ENCODE data around the gene SMYD3. TPM values are rescaled to one million over a fixed set of nuclear protein-coding genes. Genes with fewer than 3 reads are reported as not detected.
A peak's percentile ranks its signal among the peaks of the same experiment; 100 is the strongest.

Gene SMYD3
- total and polyA plus RNA-seq, 10 of the 15 experiments (the other 5 are each of a cell fraction or from before 2014, with no cell fraction given), result 18.3 to 54.0 (median 24.8) TPM

- no peaks in the 10 kb centered on the region for H3K36me3 ChIP-seq (ENCODE audit: control insufficient read depth in 2 of 2, insufficient read depth in 2 of 2, low read length in 1 of 2)
- RAD21 ChIA-PET (ENCODE audit: unreplicated experiment), result no interaction called here
- H3K9ac ChIP-seq (ENCODE audit: control insufficient read depth, insufficient read depth, low read length), result no peak overlapping the region
- H3K27ac ChIP-seq (ENCODE audit: control insufficient read depth, insufficient read depth), result no peak overlapping the region
- H3K79me2 ChIP-seq (ENCODE audit: control insufficient read depth, insufficient read depth, low read length), result no peaks in the 10 kb centered on the region
- no peak overlapping the region for H3K4me2 ChIP-seq (ENCODE audit: control insufficient read depth, insufficient read depth)
- FAIRE-seq, result no peak
- CTCF ChIA-PET, result no interaction called here
- no peaks in the 10 kb centered on the region for H3K27me3 ChIP-seq (replicated peaks in 1 of 2; ENCODE audit: control insufficient read depth in 2 of 2, insufficient read depth in 2 of 2, low read length in 1 of 2)
- SMC1A ChIA-PET (ENCODE audit: uncharacterized antibody, unreplicated experiment), result no interaction called here
- no peaks in the 10 kb centered on the region; the same call in 1 of the 2 replicates for H3K4me1 ChIP-seq (ENCODE audit: control insufficient read depth, insufficient read depth, low read length)
- 95% methylated on average over 1 of the region's 1 CpG for WGBS (ENCODE audit: insufficient coverage, insufficient replicate concordance, low lambda C conversion rate, missing lambda C conversion rate)
- no peak for DNase-seq (ENCODE audit: low read depth, low spot score)
- in situ Hi-C loops (cut with MboI), result no loop called here
- intact Hi-C loops (cut with micrococcal nuclease; ENCODE audit: unreplicated experiment), result no loop called here
- TF ChIP-seq LARP7 (IDR thresholded peaks at IDR 0.05) (no peak), POLR2A (IDR thresholded peaks at IDR 0.05; ENCODE audit: low read depth, low read length) (no peak), PBX3 (IDR thresholded peaks at IDR 0.05; ENCODE audit: insufficient replicate concordance, low read depth, low read length) (no peak)
- POLR2A ChIA-PET, result no interaction called here
- H2AFZ ChIP-seq (ENCODE audit: control insufficient read depth, low read depth, low read length), result no peak overlapping the region
- peaks cover 1% of the 10 kb centered on the region; the same call in 1 of the 3 replicates for H3K9me3 ChIP-seq (replicated peaks; ENCODE audit: control insufficient read depth, insufficient read depth, low read length)
- H4K20me1 ChIP-seq (ENCODE audit: control insufficient read depth, insufficient read depth), result no peaks in the 10 kb centered on the region
- BruUV-seq (replicated peaks), result no TSS peak
- ATAC-seq, result no peak
- H3K4me3 ChIP-seq, result no peak overlapping the region
Observed at GRCh38 chr1:246131095-246131494, 376.0 kb downstream of the SMYD3 start.

- no peak overlapping the region for H3K4me3 ChIP-seq
- no peaks in the 10 kb centered on the region for H3K27me3 ChIP-seq (replicated peaks in 1 of 2; ENCODE audit: control insufficient read depth in 2 of 2, insufficient read depth in 2 of 2, low read length in 1 of 2)
- FAIRE-seq, result no peak
- peaks cover 1% of the 10 kb centered on the region; the same call in 1 of the 3 replicates for H3K9me3 ChIP-seq (replicated peaks; ENCODE audit: control insufficient read depth, insufficient read depth, low read length)
- no peak overlapping the region for H2AFZ ChIP-seq (ENCODE audit: control insufficient read depth, low read depth, low read length)
- no peak overlapping the region for H3K4me2 ChIP-seq (ENCODE audit: control insufficient read depth, insufficient read depth)
- SMC1A ChIA-PET (ENCODE audit: uncharacterized antibody, unreplicated experiment), result no interaction called here
- WGBS (ENCODE audit: insufficient coverage, insufficient replicate concordance, low lambda C conversion rate, missing lambda C conversion rate), result 83% methylated on average over 9 of the region's 9 CpGs
- CTCF ChIA-PET, result interaction anchor here (1.7 kb wide), 1 partner anchor 86 kb away, joined by 4 read pairs; no protein-coding TSS in a partner anchor
- in situ Hi-C loops (cut with MboI), result no loop called here
- H3K27ac ChIP-seq (ENCODE audit: control insufficient read depth, insufficient read depth), result no peak overlapping the region
- H3K4me1 ChIP-seq (ENCODE audit: control insufficient read depth, insufficient read depth, low read length), result no peaks in the 10 kb centered on the region; the same call in 1 of the 2 replicates
- no peaks in the 10 kb centered on the region for H3K79me2 ChIP-seq (ENCODE audit: control insufficient read depth, insufficient read depth, low read length)
- intact Hi-C loops (cut with micrococcal nuclease; ENCODE audit: unreplicated experiment), result no loop called here
- no peaks in the 10 kb centered on the region for H4K20me1 ChIP-seq (ENCODE audit: control insufficient read depth, insufficient read depth)
- RAD21 ChIA-PET (ENCODE audit: unreplicated experiment), result no interaction called here
- ATAC-seq, result peak; percentile 81
- TF ChIP-seq POLR2A (IDR thresholded peaks at IDR 0.05; ENCODE audit: low read depth, low read length) (no peak), TCF7 (IDR thresholded peaks at IDR 0.05; ENCODE audit: borderline replicate concordance) (0 out of 2 replicates have a peak, but pooled peaks have one; percentile 15), RUNX3 (IDR thresholded peaks at IDR 0.05; ENCODE audit: low read length) (peak; percentile 51)
- DNase-seq (ENCODE audit: low read depth, low spot score), result no peak
- POLR2A ChIA-PET, result no interaction called here
- no peak overlapping the region for H3K9ac ChIP-seq (ENCODE audit: control insufficient read depth, insufficient read depth, low read length)
- no peaks in the 10 kb centered on the region for H3K36me3 ChIP-seq (ENCODE audit: control insufficient read depth in 2 of 2, insufficient read depth in 2 of 2, low read length in 1 of 2)
- no TSS peak for BruUV-seq (replicated peaks)
Observed at GRCh38 chr1:246128494-246129069, 378.5 kb downstream of the SMYD3 start.
